ENCODE results near the gene ZNF280D. TPM values are rescaled to one million over a fixed set of nuclear protein-coding genes. Genes with fewer than 3 reads are reported as not detected.

Gene ZNF280D
- total RNA-seq, 1 experiment from 2014 or later: 25.3 TPM

DNA sequence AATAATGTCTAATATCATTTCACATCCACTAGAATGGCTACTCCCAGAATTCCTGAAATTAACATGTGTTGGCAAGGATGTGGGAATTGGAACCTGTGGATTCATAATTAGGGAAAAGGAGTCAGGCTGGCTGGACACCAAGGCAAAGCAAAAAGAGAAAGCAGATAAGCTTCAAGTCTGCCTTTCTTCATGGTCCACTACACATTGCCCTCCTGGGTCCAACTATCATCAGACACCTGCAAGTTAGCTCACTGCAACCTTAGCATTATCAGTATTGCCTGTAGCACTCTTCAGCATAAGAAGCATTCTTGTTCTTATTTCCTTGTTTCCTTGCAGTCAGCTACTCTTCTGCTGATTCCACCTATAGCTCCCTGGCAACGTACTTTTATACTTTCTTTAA lies 124.3 kb downstream of the ZNF280D start (continued):
- TF ChIP-seq YY1 (IDR thresholded peaks at IDR 0.05; ENCODE audit: extremely low read depth, insufficient replicate concordance, low read depth, low read length): no peak
- TF ChIP-seq SP1 (IDR thresholded peaks at IDR 0.05; ENCODE audit: low read depth): no peak
- TF ChIP-seq SRF (IDR thresholded peaks at IDR 0.05; ENCODE audit: low read depth): no peak
- TF ChIP-seq, protein P1, sequence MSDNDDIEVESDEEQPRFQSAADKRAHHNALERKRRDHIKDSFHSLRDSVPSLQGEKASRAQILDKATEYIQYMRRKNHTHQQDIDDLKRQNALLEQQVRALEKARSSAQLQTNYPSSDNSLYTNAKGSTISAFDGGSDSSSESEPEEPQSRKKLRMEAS (IDR thresholded peaks at IDR 0.05): no peak
- TF ChIP-seq CEBPB (IDR thresholded peaks at IDR 0.05; ENCODE audit: low read depth): no peak
- TF ChIP-seq POLR2A (IDR thresholded peaks at IDR 0.05; ENCODE audit: borderline replicate concordance, extremely low read depth, insufficient read depth, insufficient read length): no peak
- no peak for TF ChIP-seq ELF1 (IDR thresholded peaks at IDR 0.05; ENCODE audit: borderline replicate concordance, low read depth)

DNA sequence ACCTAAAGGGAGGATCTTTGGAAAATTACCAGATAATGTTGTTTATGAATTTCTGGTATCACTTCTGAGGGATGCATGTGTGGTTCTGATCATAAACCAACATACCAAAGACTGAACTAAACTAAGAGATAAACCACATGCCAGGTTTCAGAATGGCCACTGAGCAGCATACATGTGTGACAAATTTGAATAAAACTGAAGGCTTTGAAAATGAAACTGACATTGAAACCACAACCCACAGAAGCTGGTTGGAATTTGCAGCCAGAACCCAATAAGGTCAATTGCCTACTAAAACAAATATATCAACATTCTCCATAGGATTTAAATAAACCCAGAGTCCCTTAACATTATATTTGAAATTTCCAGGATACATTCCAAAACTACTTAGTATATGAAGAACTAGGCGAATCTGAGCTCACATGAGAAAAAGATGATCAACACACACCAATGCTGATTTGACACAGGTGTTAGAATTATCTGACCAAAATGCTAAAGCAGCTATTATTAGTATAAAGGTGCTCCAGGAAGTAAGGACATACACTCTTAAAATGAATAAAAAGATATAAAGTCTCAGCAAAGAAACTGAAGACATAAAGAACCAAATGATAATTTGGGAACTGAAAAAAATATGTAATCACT lies 125.0 kb downstream of the ZNF280D start:
- no peak overlapping the region for H3K27ac ChIP-seq (ENCODE audit: low read depth, low read length)
- no peak for ATAC-seq
- no peaks in the 10 kb centered on the region for H4K20me1 ChIP-seq (ENCODE audit: insufficient read depth)
- no peaks in the 10 kb centered on the region; a peak in 1 of 4 replicates for H3K9me3 ChIP-seq (ENCODE audit: control insufficient read depth in 1 of 2, insufficient read depth in 1 of 2, low read depth in 1 of 2, low read length in 2 of 2)
- H3K4me1 ChIP-seq (ENCODE audit: control insufficient read depth in 1 of 2, insufficient read depth in 2 of 2, low read length in 2 of 2): no peaks in the 10 kb centered on the region
- H3K4me2 ChIP-seq (ENCODE audit: low read length): no peak overlapping the region
- POLR2A ChIA-PET: no interaction called here
- CTCF ChIA-PET: no interaction called here
- BruUV-seq (replicated peaks): no TSS peak
- RAD21 ChIA-PET (ENCODE audit: low non-redundant PET in 1 of 2, low total read pairs in 2 of 2, uncharacterized antibody in 2 of 2, unreplicated experiment in 2 of 2): no interaction called here
- H3K4me3 ChIP-seq (replicated peaks in 1 of 2; ENCODE audit: low read depth in 1 of 2, low read length in 2 of 2): no peak overlapping the region
- intact Hi-C loops (cut with micrococcal nuclease): no loop called here
- H2AFZ ChIP-seq (ENCODE audit: low read depth, low read length, poor library complexity, severe bottlenecking): no peak overlapping the region
- no peak for DNase-seq (ENCODE audit: low read depth, low spot score)
- no peaks in the 10 kb centered on the region for H3K36me3 ChIP-seq (ENCODE audit: control insufficient read depth in 1 of 2, insufficient read depth in 2 of 2, low read length in 2 of 2)
- H3K9me2 ChIP-seq (ENCODE audit: insufficient read depth): no peaks in the 10 kb centered on the region
- H3K79me2 ChIP-seq (ENCODE audit: insufficient read depth, low read length): no peaks in the 10 kb centered on the region
- H3K27me3 ChIP-seq (ENCODE audit: insufficient read depth, low read length): no peaks in the 10 kb centered on the region
- H3K9ac ChIP-seq (ENCODE audit: low read length): no peak overlapping the region
- no peak for TF ChIP-seq CBX3 (IDR thresholded peaks at IDR 0.05; ENCODE audit: low read depth)
- no peak for TF ChIP-seq FOSL1 (IDR thresholded peaks at IDR 0.05; ENCODE audit: low read depth)
- TF ChIP-seq, protein P2, sequence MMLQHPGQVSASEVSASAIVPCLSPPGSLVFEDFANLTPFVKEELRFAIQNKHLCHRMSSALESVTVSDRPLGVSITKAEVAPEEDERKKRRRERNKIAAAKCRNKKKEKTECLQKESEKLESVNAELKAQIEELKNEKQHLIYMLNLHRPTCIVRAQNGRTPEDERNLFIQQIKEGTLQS (IDR thresholded peaks at IDR 0.05): no peak
- TF ChIP-seq ZNF274 (IDR thresholded peaks at IDR 0.05; ENCODE audit: low read depth, low read length): no peak
- TF ChIP-seq TCF7L2 (IDR thresholded peaks at IDR 0.05; ENCODE audit: borderline replicate concordance, extremely low read depth, insufficient read depth, insufficient read length): no peak
- no peak for TF ChIP-seq SRF (IDR thresholded peaks at IDR 0.05; ENCODE audit: low read depth)
- TF ChIP-seq ELF1 (IDR thresholded peaks at IDR 0.05; ENCODE audit: borderline replicate concordance, low read depth): no peak
- TF ChIP-seq EGR1 (IDR thresholded peaks at IDR 0.05; ENCODE audit: low read depth): no peak
- TF ChIP-seq POLR2A (IDR thresholded peaks at IDR 0.05; ENCODE audit: borderline replicate concordance, extremely low read depth, insufficient read depth, insufficient read length): no peak
- no peak for TF ChIP-seq EZH2phosphoT487 (IDR thresholded peaks at IDR 0.05; ENCODE audit: borderline replicate concordance)
- no peak for TF ChIP-seq CEBPB (IDR thresholded peaks at IDR 0.05; ENCODE audit: low read depth)
